ENCODE data around the gene HAPLN2. TPM values are rescaled to one million over a fixed set of nuclear protein-coding genes. Genes with fewer than 3 reads are reported as not detected.

HAPLN2 gene
- polyA plus RNA-seq, 1 donor (not counting 4 experiments of a cell fraction or from before 2014, with no cell fraction given) = not detected

DNA sequence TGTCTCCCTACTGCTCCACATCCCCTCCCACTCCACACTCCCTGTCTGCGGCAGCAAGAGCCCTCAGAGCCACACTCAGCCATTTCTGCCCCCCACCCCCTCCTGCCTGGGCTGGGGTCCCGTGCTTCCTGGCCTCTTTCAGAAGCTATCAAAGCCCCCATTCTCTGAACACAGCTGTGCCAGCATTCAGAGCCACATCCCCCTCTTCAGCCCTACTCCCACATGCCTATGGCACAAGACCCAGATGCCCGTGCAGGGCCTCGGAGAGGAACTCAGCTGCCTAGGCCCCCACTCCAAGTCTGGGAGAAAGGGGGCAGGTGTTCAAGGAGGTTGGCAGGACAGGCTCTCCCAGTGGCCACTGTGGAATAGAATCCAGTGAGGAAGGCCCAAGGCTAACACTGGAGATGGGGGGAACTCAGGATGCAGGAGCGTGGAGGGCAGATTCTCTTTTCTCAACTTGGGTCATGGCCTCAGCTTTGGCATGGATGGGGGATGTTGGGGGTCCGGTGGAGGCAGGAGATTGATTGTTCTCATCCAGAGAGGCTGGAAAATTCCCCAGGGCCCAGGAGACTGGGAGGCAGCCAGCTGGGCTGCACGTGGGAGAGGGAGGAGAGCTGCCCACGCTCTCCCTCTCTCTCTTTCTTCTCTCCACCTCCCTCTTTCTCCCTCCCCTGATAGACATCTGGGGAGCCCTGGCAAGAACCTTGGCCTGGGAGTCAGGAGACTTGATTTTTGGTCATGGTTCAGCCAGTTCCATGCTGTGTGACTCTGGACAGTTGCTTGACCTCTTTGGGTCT is 19.2 kb downstream of the HAPLN2 start:
- FAIRE-seq = no peak

DNA sequence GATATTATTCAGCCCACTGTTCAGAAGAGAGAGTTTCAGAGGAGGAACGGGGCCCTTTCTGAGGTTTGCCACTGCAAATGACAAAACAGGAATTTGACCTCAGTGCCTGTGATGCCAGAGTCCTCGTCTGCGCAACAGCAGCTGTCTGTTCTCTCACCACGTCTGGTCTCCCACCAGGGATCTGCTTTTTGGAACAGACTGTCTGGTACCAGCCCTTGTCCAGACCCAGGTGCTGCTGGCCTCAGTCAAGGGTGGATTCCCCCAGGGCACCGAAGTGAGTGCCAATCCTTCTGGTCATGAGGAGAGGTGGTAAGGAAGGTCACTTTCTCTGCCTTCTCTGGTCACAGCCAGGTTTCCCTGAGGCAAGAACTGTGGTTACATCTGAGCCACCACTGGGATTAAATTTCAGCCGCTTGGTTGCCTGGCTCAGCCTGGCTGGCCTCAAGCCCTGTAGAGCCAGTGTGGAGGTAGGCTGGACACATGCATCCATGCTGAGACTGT is 20.4 kb downstream of the HAPLN2 start:
- peaks cover 2% of the 10 kb centered on the region for H3K9me1 ChIP-seq (ENCODE audit: control insufficient read depth, extremely low read depth, insufficient read depth, low read length)
- dilution Hi-C loops (cut with MboI; ENCODE audit: extremely low pct_ligation_motif_present, low sequenced_read_pairs) = no loop called here
- H3K27ac ChIP-seq (ENCODE audit: control insufficient read depth, insufficient read depth, low read length) = no peak overlapping the region
- no peak overlapping the region for H2AFZ ChIP-seq (ENCODE audit: control insufficient read depth, low read length)
- peaks cover 67% of the 10 kb centered on the region for H3K27me3 ChIP-seq (ENCODE audit: control insufficient read depth, extremely low read depth, insufficient read depth, low read length)
- H3K4me1 ChIP-seq (ENCODE audit: control insufficient read depth, extremely low read depth, insufficient read depth, low read length) = no peaks in the 10 kb centered on the region
- no peaks in the 10 kb centered on the region for H3K79me2 ChIP-seq (ENCODE audit: control insufficient read depth, insufficient read depth, low read length)
- DNase-seq (ENCODE audit: low read depth, low spot score) (no peak), FAIRE-seq (no peak)
- no peaks in the 10 kb centered on the region for H3K9me3 ChIP-seq (ENCODE audit: control insufficient read depth, low read depth, low read length)
- no peak overlapping the region for H3K4me3 ChIP-seq (ENCODE audit: control insufficient read depth in 2 of 3, extremely low read depth in 1 of 3, insufficient read depth in 2 of 3, low read depth in 1 of 3, low read length in 3 of 3)
- no peaks in the 10 kb centered on the region for H3K36me3 ChIP-seq (ENCODE audit: control insufficient read depth in 2 of 2, extremely low read depth in 1 of 2, insufficient read depth in 2 of 2, low read length in 2 of 2)
- H3K9ac ChIP-seq (ENCODE audit: control insufficient read depth, extremely low read depth, insufficient read depth, low read length) = no peak overlapping the region
- no peaks in the 10 kb centered on the region for H4K20me1 ChIP-seq (ENCODE audit: control insufficient read depth, extremely low read depth, insufficient read depth, low read length)
- no peak overlapping the region for H3K4me2 ChIP-seq (ENCODE audit: control insufficient read depth, extremely low read depth, insufficient read depth, low read depth, low read length)
- no peak for TF ChIP-seq EZH2 (IDR thresholded peaks at IDR 0.05; ENCODE audit: low read length)
- TF ChIP-seq, protein P1, sequence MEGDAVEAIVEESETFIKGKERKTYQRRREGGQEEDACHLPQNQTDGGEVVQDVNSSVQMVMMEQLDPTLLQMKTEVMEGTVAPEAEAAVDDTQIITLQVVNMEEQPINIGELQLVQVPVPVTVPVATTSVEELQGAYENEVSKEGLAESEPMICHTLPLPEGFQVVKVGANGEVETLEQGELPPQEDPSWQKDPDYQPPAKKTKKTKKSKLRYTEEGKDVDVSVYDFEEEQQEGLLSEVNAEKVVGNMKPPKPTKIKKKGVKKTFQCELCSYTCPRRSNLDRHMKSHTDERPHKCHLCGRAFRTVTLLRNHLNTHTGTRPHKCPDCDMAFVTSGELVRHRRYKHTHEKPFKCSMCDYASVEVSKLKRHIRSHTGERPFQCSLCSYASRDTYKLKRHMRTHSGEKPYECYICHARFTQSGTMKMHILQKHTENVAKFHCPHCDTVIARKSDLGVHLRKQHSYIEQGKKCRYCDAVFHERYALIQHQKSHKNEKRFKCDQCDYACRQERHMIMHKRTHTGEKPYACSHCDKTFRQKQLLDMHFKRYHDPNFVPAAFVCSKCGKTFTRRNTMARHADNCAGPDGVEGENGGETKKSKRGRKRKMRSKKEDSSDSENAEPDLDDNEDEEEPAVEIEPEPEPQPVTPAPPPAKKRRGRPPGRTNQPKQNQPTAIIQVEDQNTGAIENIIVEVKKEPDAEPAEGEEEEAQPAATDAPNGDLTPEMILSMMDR (optimal IDR thresholded peaks at IDR 0.05 in 1 of 3, IDR thresholded peaks at IDR 0.05 in 1 of 3, conservative IDR thresholded peaks at IDR 0.05 in 1 of 3; ENCODE audit: extremely low read depth in 1 of 3, insufficient read depth in 2 of 3, low read length in 3 of 3) = no peak

More for the DNA sequence above, 19.2 kb downstream of the HAPLN2 start:
- Histone ChIP-seq H3K27me3 (ENCODE audit: control insufficient read depth, extremely low read depth, insufficient read depth, low read length) (peaks cover 55% of the 10 kb centered on the region), H3K27ac (ENCODE audit: control insufficient read depth, insufficient read depth, low read length) (no peak overlapping the region), H3K9me3 (ENCODE audit: control insufficient read depth, low read depth, low read length) (no peaks in the 10 kb centered on the region), H3K79me2 (ENCODE audit: control insufficient read depth, insufficient read depth, low read length) (no peaks in the 10 kb centered on the region), H2AFZ (ENCODE audit: control insufficient read depth, low read length) (no peak overlapping the region), H3K36me3 (ENCODE audit: control insufficient read depth in 2 of 2, extremely low read depth in 1 of 2, insufficient read depth in 2 of 2, low read length in 2 of 2) (no peaks in the 10 kb centered on the region), H3K4me3 (ENCODE audit: control insufficient read depth in 2 of 3, extremely low read depth in 1 of 3, insufficient read depth in 2 of 3, low read depth in 1 of 3, low read length in 3 of 3) (no peak overlapping the region), H3K4me2 (ENCODE audit: control insufficient read depth, extremely low read depth, insufficient read depth, low read depth, low read length) (no peak overlapping the region), H3K9ac (ENCODE audit: control insufficient read depth, extremely low read depth, insufficient read depth, low read length) (no peak overlapping the region), H3K4me1 (ENCODE audit: control insufficient read depth, extremely low read depth, insufficient read depth, low read length) (no peaks in the 10 kb centered on the region), H4K20me1 (ENCODE audit: control insufficient read depth, extremely low read depth, insufficient read depth, low read length) (no peaks in the 10 kb centered on the region), H3K9me1 (ENCODE audit: control insufficient read depth, extremely low read depth, insufficient read depth, low read length) (peaks cover 2% of the 10 kb centered on the region)
- dilution Hi-C loops (cut with MboI; ENCODE audit: extremely low pct_ligation_motif_present, low sequenced_read_pairs) = no loop called here
- TF ChIP-seq, protein P1 (optimal IDR thresholded peaks at IDR 0.05 in 1 of 3, IDR thresholded peaks at IDR 0.05 in 1 of 3, conservative IDR thresholded peaks at IDR 0.05 in 1 of 3; ENCODE audit: extremely low read depth in 1 of 3, insufficient read depth in 2 of 3, low read length in 3 of 3) = no peak
- TF ChIP-seq EZH2 (IDR thresholded peaks at IDR 0.05; ENCODE audit: low read length) = no peak
- no peak for DNase-seq (ENCODE audit: low read depth, low spot score)

All from keratinocyte (primary cell).